Neural cell (in vitro differentiated cells): ENCODE data around the gene NBPF3. TPM values are rescaled to one million over a fixed set of nuclear protein-coding genes. Genes with fewer than 3 reads are reported as not detected.
"Not testable (repeated sequence)": the region's sequence is repeated elsewhere in the genome, so short reads cannot be mapped to it uniquely, and the experiment has no call there.

Source experiments
- H2AFZ ChIP-seq: fragments of 200-600, 300-800 bp; sonication (generic), shearing (Covaris generic); 2 replicates; pipeline ENCODE4 v1.6.0; 2014; ENCODE audit warnings: low read depth, mild to moderate bottlenecking, antibody characterized with exemption, low read length, moderate library complexity
- H3F3A ChIP-seq: fragments of 200-600 bp; shearing (Covaris generic); 2 replicates; pipeline ENCODE4 v1.6.1; 2016; ENCODE audit warnings: mild to moderate bottlenecking, moderate library complexity, mixed read lengths, antibody characterized with exemption, low read length; ENCODE audit not compliant: insufficient read depth, poor library complexity, severe bottlenecking
- H3K27ac ChIP-seq: fragments of 200-600, 300-800 bp; sonication (generic), shearing (Covaris generic); 2 replicates; pipeline ENCODE4 v1.5.1; 2014; ENCODE audit warnings: mild to moderate bottlenecking, low read length, moderate library complexity
- H3K27me3 ChIP-seq: fragments of 300-800, 200-600 bp; sonication (generic), shearing (Covaris generic); 2 replicates; pipeline ENCODE4 v1.6.0; 2014; ENCODE audit warnings: mild to moderate bottlenecking, low read depth, low read length, moderate library complexity; ENCODE audit not compliant: insufficient read depth
- H3K36me3 ChIP-seq: fragments of 300-800, 200-600 bp; sonication (generic), shearing (Covaris generic); 2 replicates; pipeline ENCODE4 v1.5.1; 2014; ENCODE audit warnings: mild to moderate bottlenecking, antibody characterized with exemption, low read length, moderate library complexity; ENCODE audit not compliant: insufficient read depth
- H3K4me2 ChIP-seq: fragments of 300-800, 200-600 bp; sonication (generic), shearing (Covaris generic); 2 replicates; pipeline ENCODE4 v1.6.0; 2014; ENCODE audit warnings: mild to moderate bottlenecking, low read length
- H3K4me3 ChIP-seq: fragments of 300-800, 200-600 bp; sonication (generic), shearing (Covaris generic); 2 replicates; pipeline ENCODE4 v1.5.1; 2014; ENCODE audit warnings: mild to moderate bottlenecking, low read length, moderate library complexity
- H3K79me2 ChIP-seq: fragments of 200-600 bp; shearing (Covaris generic); replicated peaks from 2 replicates; pipeline ENCODE4 v1.6.0; 2014; ENCODE audit warnings: mild to moderate bottlenecking, low read length, moderate library complexity; ENCODE audit not compliant: insufficient read depth
- H3K9ac ChIP-seq: fragments of 300-800, 200-600 bp; sonication (generic), shearing (Covaris generic); 2 replicates; pipeline ENCODE4 v1.6.1; 2016; ENCODE audit warnings: mild to moderate bottlenecking, low read length, mixed read lengths
- H3K9me2 ChIP-seq: fragments of 200-600 bp; shearing (Covaris generic); 2 replicates; pipeline ENCODE4 v1.6.1; 2016; ENCODE audit warnings: mild to moderate bottlenecking, low read length, mixed read lengths; ENCODE audit not compliant: insufficient read depth
- H3K9me3 ChIP-seq: fragments of 200-600, 300-800 bp; sonication (generic), shearing (Covaris generic); 2 replicates; pipeline ENCODE4 v1.6.1; 2016; ENCODE audit warnings: mild to moderate bottlenecking, mixed run types, low read length, moderate library complexity, mixed read lengths
- H4K20me1 ChIP-seq: fragments of 200-600 bp; shearing (Covaris generic); 2 replicates; pipeline ENCODE4 v1.6.1; 2016; ENCODE audit warnings: mild to moderate bottlenecking, mixed run types; ENCODE audit not compliant: insufficient read depth
- CTCF ChIP-seq: fragments of 450-650 bp; IDR thresholded peaks from 2 replicates; pipeline ENCODE4 v1.5.1; 2014; ENCODE audit warnings: antibody characterized with exemption, mild to moderate bottlenecking, moderate library complexity; ENCODE audit not compliant: poor library complexity, severe bottlenecking
- EP300 ChIP-seq: fragments of 450-650 bp; conservative IDR thresholded peaks from 2 replicates; pipeline ENCODE4 v1.6.1; 2014; ENCODE audit warnings: antibody characterized with exemption, mild to moderate bottlenecking, moderate library complexity; ENCODE audit not compliant: poor library complexity, severe bottlenecking
- EZH2 ChIP-seq: fragments of 200-600, 300-800 bp; shearing (Covaris generic), sonication (generic); IDR thresholded peaks from 2 replicates; pipeline ENCODE4 v1.6.1; 2014; ENCODE audit warnings: antibody characterized with exemption, low read length, borderline replicate concordance, mild to moderate bottlenecking; ENCODE audit not compliant: insufficient read depth, poor library complexity, severe bottlenecking
- MXI1 ChIP-seq: fragments of 450-650 bp; conservative IDR thresholded peaks from 2 replicates; pipeline ENCODE4 v1.6.1; 2014; ENCODE audit warnings: antibody characterized with exemption, mild to moderate bottlenecking; ENCODE audit not compliant: poor library complexity, severe bottlenecking
- POLR2AphosphoS5 ChIP-seq: IDR thresholded peaks from 2 replicates; pipeline ENCODE4 v1.6.1; 2012
- RAD21 ChIP-seq: fragments of 450-650 bp; conservative IDR thresholded peaks from 2 replicates; pipeline ENCODE4 v1.6.1; 2014; ENCODE audit warnings: antibody characterized with exemption, mild to moderate bottlenecking, moderate library complexity
- REST ChIP-seq: IDR thresholded peaks from 2 replicates; pipeline ENCODE4 v1.6.1; 2012; ENCODE audit warnings: borderline replicate concordance
- SMC3 ChIP-seq: fragments of 450-650 bp; conservative IDR thresholded peaks from 2 replicates; pipeline ENCODE4 v1.6.1; 2014; ENCODE audit warnings: antibody characterized with exemption, mild to moderate bottlenecking, moderate library complexity; ENCODE audit not compliant: poor library complexity
- TAF1 ChIP-seq: IDR thresholded peaks from 2 replicates; pipeline ENCODE4 v1.6.1; 2012; ENCODE audit warnings: low read depth
- polyA plus RNA-seq: library from polyadenylated mRNA; depleted of rRNA; stranded (reverse); fragments of >200 nt; gene quantifications from 2 replicates; pipeline ENCODE4 v1.2.3, GENCODE V29; 2014

The NBPF3 gene
- polyA plus RNA-seq, 1 donor from 2014 or later: 14.4 TPM

- H3F3A ChIP-seq: no peaks in the 10 kb centered on the region
- H3K27ac ChIP-seq: no peak overlapping the region
- TF ChIP-seq POLR2AphosphoS5: no peak
- no peak for TF ChIP-seq SMC3
- no peak for TF ChIP-seq MXI1
- no peak for TF ChIP-seq EZH2
- no peak for TF ChIP-seq RAD21
- no peak for TF ChIP-seq REST
- TF ChIP-seq TAF1: no peak
- no peak for TF ChIP-seq EP300
- no peak for TF ChIP-seq CTCF
- H2AFZ ChIP-seq: no peak overlapping the region
- H3K36me3 ChIP-seq: no peaks in the 10 kb centered on the region
- H3K4me3 ChIP-seq: no peak overlapping the region
- no peaks in the 10 kb centered on the region for H3K79me2 ChIP-seq
- no peaks in the 10 kb centered on the region for H3K27me3 ChIP-seq
- no peak overlapping the region for H3K9ac ChIP-seq
- H4K20me1 ChIP-seq: no peaks in the 10 kb centered on the region
- no peaks in the 10 kb centered on the region for H3K9me2 ChIP-seq
- no peaks in the 10 kb centered on the region for H3K9me3 ChIP-seq
- no peak overlapping the region for H3K4me2 ChIP-seq
These were observed 11.3 kb downstream of the NBPF3 start for GRCh38 chr1:21451212-21451611.

- Histone ChIP-seq H3K4me2 (no peak overlapping the region), H4K20me1 (no peaks in the 10 kb centered on the region), H3F3A (no peaks in the 10 kb centered on the region), H3K79me2 (no peaks in the 10 kb centered on the region), H3K4me3 (no peak overlapping the region), H3K9me2 (no peaks in the 10 kb centered on the region), H3K9ac (no peak overlapping the region), H3K27me3 (no peaks in the 10 kb centered on the region), H3K36me3 (no peaks in the 10 kb centered on the region), H2AFZ (no peak overlapping the region), H3K9me3 (no peaks in the 10 kb centered on the region), H3K27ac (no peak overlapping the region)
- TF ChIP-seq RAD21: no peak
- TF ChIP-seq SMC3: no peak
- TF ChIP-seq EZH2: no peak
- TF ChIP-seq CTCF: no peak
- TF ChIP-seq TAF1: no peak
- no peak for TF ChIP-seq EP300
- no peak for TF ChIP-seq MXI1
- TF ChIP-seq REST: no peak
- TF ChIP-seq POLR2AphosphoS5: no peak
These were observed 12.1 kb downstream of the NBPF3 start for GRCh38 chr1:21451981-21452411.

GRCh38 chr1:21453964-21454614 is 14.2 kb downstream of the NBPF3 start:
- not testable (repeated sequence) for H3K79me2 ChIP-seq, H3K36me3 ChIP-seq, H3K9me2 ChIP-seq, H3K9ac ChIP-seq, H3K27ac ChIP-seq, H3F3A ChIP-seq, H3K4me2 ChIP-seq, H3K9me3 ChIP-seq, H3K4me3 ChIP-seq, H2AFZ ChIP-seq, H3K27me3 ChIP-seq, H4K20me1 ChIP-seq
